NCI-H2107 treated with DMSO at 0.1 percent for 48 hours (cell line): Measurements from ENCODE around the gene VPS36.
"Not testable (repeated sequence)": the region's sequence is repeated elsewhere in the genome, so short reads cannot be mapped to it uniquely, and the experiment has no call there.

ENCODE experiments used
- DNase-seq: peaks from one replicate; lab custom pipeline; 2025; ENCODE audit not compliant: unreplicated experiment; lab: John Stamatoyannopoulos, UW

The VPS36 gene

DNA sequence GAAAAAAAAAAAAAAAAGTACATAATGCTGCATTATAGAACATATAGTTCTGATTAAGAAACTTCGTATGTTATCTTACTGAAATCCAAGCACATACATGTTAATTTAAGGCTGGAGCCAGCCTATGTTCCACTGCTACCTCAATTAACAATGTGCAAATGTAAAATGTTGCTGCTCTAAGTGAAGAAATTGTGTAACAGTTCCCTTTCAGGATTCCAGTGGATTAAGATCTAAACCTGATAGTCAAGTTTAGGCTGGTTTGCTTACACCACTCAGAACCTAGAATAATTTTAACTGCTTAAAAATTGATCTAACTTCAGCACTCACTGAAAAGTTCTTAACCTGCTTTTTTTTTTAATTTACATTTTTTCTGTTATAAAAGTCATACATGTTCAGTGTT is 4.2 kb downstream of the VPS36 start:
- no peak for DNase-seq

GRCh38 chr13:52432456-52432855 is 18.0 kb downstream of the VPS36 start:
- no peak for DNase-seq

- no peak for DNase-seq
These were observed 22.1 kb downstream of the VPS36 start for GRCh38 chr13:52428295-52428694.

- DNase-seq = no peak
These were observed 29.2 kb downstream of the VPS36 start for GRCh38 chr13:52421216-52421615.

GRCh38 chr13:52419080-52419479 is 31.4 kb downstream of the VPS36 start:
- DNase-seq = no peak

DNA sequence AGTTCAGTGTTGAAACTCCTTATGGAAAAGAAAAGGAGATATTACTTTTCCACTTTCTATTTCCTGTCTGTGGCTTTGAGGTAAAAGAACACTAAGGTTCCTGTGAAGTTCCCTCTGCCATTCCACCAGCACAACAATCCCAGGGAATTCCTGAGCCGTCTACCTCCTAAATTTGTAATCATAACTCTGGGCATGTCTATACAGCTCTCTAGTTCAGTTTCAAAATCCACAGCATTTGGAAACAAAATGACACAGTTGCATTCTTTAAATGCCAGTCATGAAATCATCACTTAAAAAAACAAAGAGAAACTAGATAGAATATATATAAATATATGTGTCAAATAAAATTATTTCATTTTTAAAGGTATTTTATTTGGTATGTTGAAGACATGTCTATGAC is 35.5 kb downstream of the VPS36 start:
- DNase-seq = no peak

- no peak for DNase-seq
These were observed 36.4 kb downstream of the VPS36 start for GRCh38 chr13:52414051-52414450.

DNA sequence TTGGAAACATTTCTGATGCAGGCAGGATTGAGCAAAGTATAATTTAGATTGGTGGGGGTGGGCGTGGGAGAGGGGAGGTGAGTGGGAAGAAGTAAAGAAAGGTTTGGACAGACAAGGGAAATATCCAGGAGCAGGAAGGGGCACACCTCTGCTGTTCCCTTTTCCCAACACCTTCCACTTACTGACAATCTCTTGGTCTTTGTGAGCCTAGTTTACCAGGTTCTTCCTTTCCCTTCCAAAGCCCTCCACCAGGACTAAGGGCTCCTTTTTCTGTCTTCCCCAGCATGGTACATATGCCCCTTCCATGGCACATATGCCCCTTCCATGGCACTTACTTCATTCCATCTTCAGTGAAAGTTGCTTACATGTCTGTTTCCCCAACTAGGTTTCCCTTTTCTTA is 38.3 kb downstream of the VPS36 start:
- no peak for DNase-seq

GRCh38 chr13:52411629-52412028 is 38.8 kb downstream of the VPS36 start:
- no peak for DNase-seq

GRCh38 chr13:52408071-52408658 is 42.3 kb downstream of the VPS36 start:
- not testable (repeated sequence) for DNase-seq

- not testable (repeated sequence) for DNase-seq
These were observed 43.0 kb downstream of the VPS36 start for GRCh38 chr13:52407436-52407835.

- DNase-seq = no peak
These were observed 43.8 kb downstream of the VPS36 start for GRCh38 chr13:52406629-52407028.

DNA sequence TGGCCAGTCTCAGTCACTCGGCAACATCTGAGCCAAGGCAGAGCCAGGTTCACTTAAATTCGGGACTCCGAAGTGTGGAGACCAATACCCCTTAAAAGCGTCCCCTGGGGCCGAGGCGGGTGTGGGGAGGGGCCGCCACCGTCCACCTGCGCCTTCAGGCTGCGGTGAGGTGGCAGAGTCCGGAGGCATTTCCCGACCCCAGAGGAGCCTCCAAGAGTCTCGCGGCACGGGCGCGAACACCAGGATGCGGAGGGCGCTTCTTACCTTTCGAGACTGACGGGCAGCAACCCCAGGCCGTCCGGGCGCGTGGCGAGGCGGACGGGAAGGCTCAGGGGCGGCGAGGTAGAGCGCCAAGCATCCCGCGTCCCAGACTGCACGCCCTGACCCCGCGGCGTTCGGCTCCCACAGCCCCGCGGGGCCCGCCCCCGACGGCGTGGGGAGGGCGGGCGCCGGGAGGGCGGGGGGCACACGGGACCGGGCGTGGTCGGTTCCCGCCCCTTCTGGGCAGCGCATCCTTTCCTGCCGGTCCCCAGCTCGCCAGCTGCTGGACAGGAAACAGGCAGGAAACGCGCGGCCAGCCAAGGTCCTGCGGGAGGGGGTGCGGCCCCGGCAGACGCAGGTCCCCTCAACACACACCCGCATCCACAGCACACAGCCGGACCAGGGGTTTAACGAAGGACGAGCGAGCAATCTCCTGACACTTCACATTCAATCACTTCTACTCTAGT is 44.5 kb downstream of the VPS36 start, which contains the start of gene THSD1:
TSS of gene THSD1 (minus strand) at position 406 of the 728 bp plus-strand sequence. CDS start 3,572 bp downstream, outside the sequence.
- no peak for DNase-seq

DNA sequence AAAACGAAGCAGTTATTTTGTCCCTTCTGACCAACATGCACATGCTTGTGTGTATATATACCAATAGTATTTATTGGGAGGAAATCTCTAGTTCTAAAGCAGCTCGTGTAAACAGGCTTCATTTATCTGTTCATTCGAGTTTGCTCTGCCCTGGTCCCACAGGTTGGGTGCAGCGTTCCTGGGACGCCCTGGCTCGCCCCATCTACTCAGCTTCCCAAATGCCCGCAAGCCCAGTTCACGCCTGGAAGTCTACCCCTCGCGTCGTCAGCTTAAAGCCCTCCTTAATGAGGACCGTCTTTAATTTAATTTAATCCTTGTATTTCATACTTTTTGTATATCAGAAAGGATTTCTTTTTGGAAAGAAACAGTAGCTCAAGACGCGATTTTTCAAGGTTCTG is 45.1 kb downstream of the VPS36 start:
- no peak for DNase-seq

DNA sequence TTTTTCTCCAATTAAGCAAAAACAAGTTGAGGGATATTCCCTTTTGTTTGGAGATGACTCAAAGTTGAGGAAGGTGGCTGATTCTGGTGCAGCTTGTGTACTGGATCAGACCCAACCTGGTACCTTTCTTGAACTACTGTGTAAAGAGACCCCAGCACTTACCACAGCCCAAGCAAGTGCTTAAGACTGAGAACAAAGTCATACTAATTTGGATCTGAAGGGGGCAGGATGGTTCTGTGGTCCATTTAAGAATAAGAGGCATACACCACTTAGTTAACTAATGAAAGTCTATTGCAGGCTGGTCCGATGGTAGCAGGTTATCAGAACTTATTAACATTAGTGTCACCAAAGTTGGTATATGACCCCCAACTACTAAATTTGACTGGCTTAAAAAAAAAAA is 50.7 kb downstream of the VPS36 start:
- no peak for DNase-seq

- no peak for DNase-seq
These were observed 51.4 kb downstream of the VPS36 start for GRCh38 chr13:52399046-52399445.

DNA sequence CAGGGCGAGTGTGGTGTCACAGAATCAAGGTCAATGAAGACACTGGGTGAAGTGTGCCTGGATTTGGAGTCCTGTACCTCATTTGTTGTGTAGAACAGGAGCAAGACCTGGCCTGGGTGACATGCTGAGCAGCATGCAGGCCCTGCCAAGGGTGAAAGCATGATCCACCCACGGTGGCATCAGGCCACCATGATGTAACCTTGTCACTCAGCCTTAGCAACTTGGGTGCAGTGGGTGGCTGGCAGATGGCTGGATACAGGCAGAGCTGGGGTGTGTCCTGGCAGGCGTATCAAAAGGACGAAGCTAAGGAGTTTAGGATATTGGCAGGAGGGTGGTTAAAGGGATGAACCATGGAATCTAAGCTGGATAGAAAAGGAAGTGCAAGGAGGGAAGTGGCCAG is 54.7 kb downstream of the VPS36 start:
- no peak for DNase-seq

DNA sequence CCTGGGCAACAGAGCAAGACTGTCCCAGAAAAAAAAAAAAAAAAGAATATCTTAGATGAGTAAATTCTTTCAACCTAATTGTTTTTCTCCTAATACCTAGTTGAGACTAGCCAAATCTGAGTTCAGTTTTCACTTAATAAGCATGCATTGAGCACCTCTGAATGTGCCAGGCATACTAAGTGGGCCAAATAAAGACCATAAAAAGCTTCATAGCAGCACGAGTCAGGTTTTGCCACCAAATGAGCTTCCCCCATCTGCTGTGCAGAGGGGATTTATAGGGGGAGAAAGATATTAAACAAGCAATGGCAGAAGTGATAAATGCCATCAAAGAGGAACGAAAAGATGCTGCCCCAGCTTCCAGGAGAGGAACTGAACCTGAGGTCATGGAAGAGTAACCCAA is 55.8 kb downstream of the VPS36 start:
- DNase-seq = no peak

DNA sequence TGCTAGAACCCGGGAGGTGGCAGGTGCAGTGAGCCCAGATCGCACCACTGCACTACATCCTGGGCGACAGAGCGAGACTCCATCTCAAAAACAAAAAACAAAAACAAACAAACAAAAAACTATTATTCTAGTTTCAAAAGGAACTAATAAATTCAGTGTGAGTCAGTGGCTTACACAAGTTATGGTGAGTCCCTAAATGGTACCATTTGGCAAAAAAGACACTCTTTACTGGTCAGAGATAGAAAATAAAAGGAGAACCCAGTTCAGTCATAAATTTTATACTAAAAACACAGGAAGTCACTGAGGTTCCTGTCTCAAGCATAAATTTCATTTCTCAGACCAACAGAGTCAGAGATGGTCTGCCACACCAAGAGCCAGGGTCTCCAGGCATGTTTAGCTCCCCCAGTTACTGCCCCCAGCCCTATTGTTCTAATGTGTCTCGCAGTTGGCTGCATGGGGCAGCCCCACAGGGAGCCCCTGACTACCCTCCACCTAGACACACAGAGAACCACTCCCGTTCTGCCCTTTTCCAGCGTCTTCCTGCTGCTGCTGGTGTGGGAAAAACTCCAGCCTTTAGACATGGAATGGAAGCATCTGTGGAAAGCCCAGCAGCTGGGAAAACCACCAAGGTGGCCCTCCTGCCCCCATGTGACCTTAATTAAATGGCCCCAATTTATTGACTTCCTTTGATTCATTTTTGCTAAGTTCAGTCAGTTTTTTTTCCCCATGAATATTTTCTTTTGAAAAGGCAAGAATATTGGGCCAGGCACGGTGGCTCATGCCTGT is 56.7 kb downstream of the VPS36 start:
- no peak for DNase-seq

- DNase-seq = no peak
These were observed 62.7 kb downstream of the VPS36 start for GRCh38 chr13:52387721-52388120.

- no peak for DNase-seq
These were observed 64.6 kb downstream of the VPS36 start for GRCh38 chr13:52385870-52386269.

DNA sequence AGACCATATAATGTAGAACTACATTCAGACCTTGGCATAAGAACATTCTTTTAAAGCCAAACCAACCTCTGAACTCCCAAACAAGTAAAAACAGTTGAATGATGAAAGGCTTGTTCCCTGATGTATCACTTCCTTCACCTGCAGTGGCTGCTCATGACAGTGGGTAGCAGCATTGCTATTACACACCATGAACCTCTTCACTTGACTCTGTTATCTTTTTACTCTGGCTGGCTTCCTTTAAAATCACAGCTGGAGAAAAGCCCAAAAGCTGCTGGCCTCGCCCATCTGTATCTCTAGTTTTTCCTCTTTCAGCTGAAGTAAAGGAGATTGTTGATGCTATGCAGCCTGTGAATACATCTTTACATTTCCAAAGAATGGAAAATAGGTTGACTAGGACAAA is 67.1 kb downstream of the VPS36 start:
- no peak for DNase-seq
